NAMALWA (cell line): ENCODE data around the gene METTL13.

ENCODE experiments used
- DNase-seq: peaks from one replicate; pipeline ENCODE4 v3.0.0-alpha.2; 2015; ENCODE audit warnings: low spot score

Gene METTL13, protein sequence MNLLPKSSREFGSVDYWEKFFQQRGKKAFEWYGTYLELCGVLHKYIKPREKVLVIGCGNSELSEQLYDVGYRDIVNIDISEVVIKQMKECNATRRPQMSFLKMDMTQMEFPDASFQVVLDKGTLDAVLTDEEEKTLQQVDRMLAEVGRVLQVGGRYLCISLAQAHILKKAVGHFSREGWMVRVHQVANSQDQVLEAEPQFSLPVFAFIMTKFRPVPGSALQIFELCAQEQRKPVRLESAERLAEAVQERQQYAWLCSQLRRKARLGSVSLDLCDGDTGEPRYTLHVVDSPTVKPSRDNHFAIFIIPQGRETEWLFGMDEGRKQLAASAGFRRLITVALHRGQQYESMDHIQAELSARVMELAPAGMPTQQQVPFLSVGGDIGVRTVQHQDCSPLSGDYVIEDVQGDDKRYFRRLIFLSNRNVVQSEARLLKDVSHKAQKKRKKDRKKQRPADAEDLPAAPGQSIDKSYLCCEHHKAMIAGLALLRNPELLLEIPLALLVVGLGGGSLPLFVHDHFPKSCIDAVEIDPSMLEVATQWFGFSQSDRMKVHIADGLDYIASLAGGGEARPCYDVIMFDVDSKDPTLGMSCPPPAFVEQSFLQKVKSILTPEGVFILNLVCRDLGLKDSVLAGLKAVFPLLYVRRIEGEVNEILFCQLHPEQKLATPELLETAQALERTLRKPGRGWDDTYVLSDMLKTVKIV

DNA sequence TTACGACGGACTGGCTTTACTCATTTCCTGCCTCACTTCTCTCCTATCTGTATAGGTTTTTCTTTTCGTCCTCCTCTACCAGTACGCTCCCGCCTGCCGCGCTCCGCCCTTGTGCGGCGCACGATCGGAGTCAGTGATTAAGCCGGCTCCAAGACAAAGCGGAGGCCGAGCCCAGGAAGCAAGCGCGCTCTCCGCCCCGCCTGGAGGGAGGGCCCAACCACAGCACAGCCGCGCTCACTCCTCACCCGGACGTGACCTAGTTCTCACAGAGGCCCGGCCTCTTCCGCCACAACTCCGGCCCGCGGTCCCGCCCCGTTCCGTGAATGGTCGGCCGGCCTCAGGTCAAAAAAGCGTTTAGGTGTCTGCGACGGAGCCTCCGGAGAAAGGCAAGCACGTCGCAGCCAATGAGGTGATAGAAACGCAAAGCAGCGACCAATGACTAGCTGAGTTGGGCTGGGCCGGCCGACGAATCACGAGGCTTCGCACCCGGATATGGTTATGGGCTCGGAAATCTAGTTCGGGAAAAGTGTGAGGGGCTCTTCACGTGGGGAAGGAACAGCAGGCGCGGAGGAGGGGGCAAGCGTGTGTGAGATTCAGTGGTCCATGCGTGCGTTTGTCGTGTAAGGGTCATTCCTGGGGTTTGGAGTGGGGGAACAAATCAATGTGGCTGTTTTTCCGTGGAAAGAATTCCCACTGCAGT, at the start of gene METTL13:
METTL13 (plus strand) TSS at position 485 of the 700 bp plus-strand sequence. CDS start 308 bp downstream, outside the sequence.
- DNase-seq: peak; percentile 100

DNA sequence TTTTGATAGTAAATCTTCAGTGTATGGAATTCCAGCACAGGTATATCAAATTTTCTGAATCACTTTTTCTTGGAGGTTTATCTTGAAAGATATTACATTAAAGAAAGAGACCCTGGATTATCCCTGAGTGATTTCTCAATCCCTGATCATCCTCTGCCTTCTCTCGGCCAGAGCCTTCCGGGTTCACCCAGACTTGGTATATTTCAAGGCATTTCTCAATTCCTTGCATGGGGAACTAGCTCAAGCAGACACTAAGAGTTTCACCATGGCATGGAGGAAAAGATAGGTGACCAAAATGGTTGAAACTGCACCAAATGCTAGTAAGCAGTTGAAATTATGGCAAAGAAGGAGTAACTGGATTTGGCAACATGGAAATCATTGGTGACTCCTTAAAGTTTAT, 45.3 kb upstream of the METTL13 start:
- DNase-seq: no peak

DNA sequence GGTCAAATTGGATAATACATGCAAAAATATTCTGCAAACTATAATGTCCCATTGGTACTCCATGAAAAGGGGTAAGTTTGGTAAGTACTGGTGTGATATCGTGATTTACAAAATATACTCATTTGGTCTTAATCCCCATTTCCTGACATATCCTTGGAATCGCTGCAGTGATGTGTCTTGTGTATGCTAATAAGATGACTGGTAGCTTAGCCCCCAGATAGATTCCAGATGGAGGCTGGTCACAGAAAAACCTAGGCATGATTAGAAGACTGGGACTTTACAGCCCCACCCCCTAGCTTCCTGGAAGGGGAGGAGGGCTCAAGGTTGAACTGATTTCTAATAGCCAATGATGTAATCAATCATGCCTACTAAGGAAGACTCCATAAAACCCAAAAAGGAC, 42.5 kb upstream of the METTL13 start:
- DNase-seq: no peak

DNA sequence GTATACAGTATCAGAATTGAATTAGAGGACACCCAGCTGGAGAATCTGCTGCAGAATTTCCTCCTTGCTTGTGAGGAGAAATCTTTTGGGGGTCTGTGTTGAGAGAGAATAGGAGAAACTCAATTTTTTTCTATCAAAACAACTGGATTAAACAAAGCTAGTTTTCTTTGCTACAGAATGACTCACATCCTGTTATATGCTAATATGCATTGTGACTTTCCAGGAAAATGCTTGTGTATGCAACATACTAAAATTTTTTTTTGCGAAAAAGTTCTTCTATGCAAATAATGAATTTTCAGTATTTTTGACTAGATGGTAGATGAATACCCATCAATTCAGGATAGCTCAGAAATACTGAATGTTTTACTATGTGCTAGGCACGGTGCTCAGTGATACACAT, 41.8 kb upstream of the METTL13 start:
- DNase-seq: no peak

DNA sequence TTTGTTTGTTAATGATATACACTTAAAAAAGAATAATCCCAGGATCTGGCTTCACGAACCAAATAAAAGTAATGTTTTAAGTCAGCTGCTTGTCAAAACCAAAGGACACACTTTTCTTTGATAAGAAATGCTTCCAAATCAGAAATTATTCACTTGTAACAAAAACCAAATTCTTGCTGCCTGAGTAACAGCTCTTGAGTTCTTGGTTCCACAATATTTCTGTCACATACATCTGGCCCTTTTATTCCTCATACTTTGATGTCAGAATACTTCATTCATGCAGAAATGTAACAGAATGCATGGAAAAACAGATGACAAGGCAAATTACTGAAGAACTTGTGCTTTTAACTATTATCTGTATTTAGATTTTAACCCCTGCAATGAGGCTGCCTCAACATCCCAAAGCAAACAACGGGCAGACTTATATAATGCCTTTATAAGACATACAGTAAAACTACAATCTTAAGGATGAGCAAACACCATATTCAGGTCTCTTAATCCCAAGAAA, 41.0 kb upstream of the METTL13 start:
- DNase-seq: no peak

DNA sequence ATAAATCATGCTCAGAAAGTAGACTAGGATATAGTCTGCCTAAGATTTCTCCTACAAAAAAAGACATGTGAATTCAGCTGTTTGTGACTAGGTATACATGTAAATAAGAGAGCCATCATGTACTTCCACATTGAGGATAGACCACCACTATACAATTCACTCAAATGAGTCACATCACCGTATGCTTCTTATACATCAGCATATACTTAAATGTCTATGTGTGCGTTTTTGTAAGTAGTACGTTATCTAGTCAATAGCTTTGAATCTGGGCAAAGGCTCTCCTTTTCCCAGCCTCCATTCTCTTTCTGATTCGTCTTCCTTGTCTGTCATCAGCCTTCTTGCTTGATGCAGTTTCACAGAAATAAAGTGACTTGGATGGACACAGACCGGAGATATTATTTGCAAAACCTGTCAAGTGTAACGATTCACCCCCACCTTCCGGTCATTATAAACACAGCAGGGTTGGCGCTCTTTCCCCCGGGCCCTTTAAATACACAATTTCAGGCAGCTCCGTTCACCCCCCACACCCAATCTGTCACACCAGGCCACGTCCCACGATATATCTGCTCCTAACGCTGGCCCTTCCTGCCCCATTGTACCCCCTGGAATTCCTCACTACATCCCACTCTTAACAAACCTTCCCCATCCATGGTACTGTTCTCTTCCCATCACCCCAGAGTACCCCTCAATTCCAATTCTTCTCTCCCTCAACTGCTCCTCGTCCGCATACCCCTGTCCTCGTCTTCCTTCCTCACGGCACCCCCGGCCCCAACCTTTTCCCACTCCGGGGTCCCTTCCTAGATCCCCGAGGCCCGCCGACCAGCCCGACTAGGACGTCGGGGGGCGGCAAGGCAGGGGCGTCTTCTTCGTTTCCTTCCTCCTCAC, 40.2 kb upstream of the METTL13 start:
- peak; percentile 82 for DNase-seq

DNA sequence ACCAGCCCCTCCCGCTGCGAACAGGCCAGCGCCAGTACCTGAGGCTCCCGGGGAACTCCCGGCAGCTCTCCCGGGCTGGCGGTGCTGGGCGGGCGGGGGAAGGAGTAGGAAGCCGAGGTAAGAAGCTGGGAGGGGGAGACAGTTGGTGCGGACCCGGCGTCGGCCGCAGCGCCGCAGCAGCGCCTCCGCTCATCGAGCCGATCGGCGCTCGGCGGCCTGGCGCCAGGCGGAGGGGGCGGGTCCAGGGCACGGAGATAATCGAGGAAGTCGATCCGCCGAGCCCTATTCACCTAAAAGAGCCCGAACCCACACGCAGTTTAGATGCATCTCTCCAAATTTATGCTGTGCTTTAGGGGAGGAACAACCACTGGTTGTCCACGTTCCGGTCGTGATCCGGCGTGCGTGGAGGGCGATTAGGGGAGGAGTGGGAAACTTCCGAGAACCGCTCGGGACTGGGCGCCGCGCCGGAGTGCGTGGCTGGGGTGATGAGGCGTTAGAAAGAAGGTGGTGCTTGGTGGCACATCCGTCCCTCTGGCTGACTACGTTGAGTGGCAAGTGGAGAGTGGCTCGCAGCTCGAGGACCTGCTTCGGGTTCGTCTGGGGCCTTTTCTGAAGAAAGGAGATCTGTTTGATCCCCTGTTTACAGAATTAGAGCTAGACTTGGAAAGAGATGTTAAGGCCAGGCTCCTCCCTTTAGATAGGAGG, 39.4 kb upstream of the METTL13 start, which contains the start of gene VAMP4:
VAMP4 (minus strand) TSS at position 194 of the 705 bp plus-strand sequence. CDS start 3,651 bp downstream, outside the sequence.
- peak; percentile 94 for DNase-seq

DNA sequence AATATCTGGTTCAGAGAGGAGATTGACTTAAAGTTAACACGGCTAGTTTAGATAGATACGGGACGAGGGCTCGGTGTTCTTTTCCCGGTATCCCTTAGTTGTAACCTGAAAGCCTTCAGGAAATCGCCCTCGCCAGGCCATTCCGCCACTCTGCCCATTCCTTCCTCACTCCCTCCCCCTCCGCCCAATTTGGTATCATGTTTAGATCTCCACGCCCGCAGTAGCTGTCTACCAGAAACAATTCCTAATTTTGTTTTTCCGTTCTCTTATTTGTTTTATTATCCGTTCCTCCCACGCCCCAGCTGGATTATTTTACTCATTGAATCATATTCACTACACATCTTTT, 38.9 kb upstream of the METTL13 start:
- DNase-seq: no peak

DNA sequence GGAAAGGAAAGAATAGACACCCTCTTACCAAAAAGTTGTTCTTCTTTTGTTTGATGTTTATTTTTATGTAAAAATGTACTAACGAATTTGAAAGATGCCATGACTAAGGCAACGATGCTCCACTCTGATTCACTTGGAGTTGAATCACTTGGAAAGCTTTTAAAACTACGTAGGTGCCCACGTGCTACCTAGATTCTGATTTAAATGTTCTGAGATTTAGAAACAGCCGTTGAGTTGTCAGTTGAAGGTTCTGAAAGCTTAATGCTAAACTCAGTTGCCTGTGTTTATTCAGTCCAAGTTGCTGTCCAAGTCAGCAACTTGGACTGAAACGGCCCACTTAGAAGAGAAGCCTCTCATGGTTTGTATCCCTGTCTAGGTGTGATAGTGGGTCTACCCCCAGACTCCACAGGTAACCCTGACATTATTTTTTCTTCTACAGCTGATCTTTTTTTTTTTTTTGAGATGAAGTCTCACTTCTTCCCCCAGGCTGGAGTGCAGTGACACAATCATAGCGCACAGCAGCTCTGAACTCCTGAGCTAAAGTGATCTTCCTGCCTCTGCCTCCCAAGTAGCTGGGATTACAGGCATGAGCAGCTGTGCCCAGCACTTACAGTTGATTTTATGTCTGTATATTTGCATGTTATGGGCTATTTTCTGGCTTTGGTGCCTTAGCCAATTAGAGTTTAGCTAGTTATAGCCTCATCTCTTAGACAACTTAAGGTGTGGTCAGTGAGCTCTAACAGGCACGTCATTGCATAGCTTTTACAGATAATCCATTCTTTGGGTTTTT, 38.2 kb upstream of the METTL13 start:
- peak; percentile 34 for DNase-seq

DNA sequence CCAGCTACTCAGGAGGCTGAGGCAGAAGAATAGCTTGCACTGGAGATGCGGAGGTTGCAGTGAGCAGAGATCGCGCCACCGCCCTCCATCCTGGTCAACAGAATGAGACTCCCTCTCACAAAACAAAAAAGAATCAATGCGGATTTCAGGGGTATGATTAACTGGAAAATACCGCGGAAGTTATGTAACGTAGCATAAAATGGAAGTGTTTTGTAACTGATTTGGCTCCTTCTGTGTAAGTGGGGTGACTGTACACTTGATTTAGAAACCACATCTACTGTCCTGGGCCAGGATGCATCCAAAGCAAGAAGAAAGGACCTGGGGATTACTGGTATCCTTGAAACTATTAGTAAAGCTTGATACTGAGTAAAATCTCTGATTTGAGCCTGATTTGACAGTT, 36.5 kb upstream of the METTL13 start:
- DNase-seq: no peak

DNA sequence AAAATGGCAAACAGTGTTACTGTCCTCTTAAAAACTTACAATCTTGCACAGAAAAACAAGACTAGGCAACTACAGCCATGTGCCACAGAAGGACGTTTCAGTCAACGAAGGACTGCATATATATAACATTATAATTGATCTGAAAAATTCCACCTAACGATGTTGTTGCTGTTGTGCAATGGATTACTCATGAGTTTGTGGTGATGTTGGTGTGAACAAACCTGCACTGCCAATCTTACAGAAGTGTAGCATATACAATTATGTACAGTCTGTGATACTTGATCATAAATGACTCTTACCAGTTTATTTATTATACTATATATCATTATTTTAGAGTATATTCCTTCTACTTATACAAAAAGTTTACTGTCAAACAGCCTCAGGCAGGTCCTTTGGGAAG, 32.8 kb upstream of the METTL13 start:
- DNase-seq: no peak

DNA sequence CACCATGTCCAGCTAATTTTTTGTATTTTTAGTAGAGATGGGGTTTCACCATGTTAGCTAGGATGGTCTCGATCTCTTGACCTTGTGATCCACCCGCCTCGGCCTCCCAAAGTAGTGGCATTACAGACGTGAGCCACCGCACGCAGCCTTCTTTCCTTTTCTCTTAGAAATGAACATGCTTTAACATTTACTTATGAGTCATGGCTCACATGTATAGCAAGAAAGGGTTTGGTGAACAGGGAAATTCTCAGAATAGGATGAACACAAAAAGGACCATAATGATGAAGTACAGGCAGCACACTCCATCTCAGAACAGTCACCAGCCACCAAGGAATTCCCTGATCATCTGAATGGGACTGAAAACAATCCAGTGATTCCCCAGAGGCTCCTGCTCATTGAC, 30.2 kb upstream of the METTL13 start:
- no peak for DNase-seq

DNA sequence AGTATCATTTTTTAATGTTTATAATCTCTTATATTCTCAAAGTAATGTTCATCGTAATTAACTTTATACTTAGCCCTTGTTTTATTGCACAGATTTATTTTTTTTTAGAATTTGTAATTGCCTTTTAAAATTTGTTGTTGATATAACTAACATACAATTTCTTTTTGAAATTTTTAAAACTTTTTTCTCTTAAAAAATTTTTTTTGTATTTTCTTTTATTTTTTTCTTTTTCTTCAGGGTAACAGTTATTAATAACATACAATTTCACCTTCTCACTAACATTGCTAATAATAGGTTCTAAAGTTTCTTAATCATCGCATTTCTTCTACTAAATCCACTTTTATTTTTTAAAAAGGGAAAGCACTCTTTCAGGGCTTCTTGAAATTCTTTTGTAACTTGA, 28.3 kb upstream of the METTL13 start:
- no peak for DNase-seq

DNA sequence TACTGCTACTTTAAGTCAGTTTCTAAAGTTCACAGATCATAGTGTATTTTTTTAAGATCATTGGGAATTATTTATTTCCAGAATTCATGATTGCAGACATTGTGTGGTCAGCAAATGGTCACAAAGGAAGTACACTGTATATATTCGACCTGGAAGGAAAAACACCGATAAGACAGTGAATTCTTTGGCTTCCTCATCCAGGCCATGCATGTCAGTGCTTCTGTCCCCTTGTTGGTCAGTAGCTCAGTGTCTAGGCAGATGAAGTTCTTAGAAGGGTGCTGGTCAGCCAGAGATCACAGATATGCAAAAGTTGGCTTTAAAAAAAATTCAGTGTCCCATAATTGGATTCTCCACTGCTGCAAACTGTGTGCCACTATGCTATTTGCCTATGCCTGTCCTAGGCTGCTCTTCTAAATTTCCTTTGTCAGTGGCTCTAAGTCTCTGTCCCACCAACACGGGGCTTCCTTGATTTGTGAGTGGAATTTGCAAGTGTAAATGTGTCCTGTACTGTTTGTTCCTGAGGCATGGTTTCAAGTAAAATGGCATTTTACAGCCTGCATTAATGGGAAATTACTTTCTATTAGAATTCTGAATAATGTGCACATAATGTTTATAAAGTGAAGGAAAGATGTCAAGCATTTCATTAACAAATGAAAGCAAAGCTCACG, 27.6 kb upstream of the METTL13 start:
- DNase-seq: no peak

DNA sequence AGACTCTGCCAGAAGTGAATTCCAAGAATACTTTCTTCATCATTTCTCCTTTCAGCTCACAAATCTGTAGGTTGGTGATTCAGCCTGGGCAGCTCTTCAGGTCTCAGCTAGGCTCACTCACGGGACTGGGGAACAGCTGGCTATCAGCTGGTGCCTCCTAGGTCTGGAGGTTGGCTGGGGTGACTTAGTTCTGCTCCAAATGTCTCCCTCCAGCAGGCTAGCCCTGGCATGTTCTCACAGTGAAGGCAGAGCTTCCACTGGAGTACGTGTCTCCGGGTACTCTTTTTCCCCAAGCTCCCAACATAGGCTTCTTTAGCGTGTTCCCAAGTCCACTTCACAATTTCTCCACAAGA, 27.1 kb upstream of the METTL13 start:
- DNase-seq: no peak

DNA sequence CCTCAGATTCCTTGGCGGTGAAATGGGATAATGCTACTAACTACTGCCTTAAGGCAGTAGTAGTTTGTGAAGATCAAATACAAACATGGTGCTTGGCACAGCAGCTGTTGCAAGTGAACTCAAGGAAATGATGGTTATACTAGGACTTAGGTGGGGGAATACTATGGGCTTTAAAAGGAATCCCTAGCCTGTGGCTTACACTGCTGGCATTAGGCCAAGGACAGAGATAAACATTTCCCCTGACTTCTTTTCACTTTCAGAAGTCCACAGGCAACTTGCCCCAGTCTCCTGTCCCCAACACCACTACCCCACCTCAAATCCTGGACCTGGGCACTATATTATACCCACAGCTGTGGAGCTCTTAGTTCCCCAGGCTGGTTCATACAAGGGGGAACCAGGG, 26.5 kb upstream of the METTL13 start:
- no peak for DNase-seq

DNA sequence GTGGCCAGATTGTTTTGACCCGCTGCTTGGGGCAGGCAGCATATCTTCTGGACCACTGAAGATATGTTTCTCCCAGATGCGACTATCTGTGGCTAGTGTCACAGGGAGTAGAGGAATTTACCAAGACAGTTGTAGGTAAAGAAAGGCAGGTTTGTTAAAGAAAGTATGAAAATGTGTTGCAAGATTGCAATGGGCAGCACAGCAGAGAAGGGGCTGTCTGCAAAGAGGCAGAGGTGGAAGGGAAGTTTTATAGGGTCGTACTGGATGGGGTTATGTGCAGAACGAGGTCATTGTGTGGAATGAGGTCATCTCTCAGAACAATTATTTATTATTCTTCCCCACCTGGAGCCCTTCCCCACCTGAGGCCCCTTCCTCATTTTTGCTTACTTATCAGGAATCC, 24.6 kb upstream of the METTL13 start:
- no peak for DNase-seq

DNA sequence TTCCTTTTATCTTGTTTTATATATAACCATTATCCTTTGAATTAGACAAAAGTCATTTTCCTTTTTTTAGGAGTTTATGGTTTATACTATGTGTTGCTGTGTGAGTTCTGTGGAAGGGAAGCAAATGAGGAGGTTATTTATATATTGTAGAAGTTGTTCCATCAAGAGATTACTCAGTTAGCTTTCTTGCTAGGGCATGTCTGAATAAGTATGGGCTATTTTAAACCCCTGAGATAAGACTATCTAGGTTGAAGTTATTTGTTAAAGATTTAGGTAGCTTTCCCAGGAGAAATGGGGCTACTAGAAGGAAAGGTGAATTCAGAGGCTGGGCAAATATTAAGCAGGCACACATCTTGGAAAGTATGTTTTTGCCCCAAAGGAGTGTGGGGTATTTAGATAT, 23.4 kb upstream of the METTL13 start:
- no peak for DNase-seq

DNA sequence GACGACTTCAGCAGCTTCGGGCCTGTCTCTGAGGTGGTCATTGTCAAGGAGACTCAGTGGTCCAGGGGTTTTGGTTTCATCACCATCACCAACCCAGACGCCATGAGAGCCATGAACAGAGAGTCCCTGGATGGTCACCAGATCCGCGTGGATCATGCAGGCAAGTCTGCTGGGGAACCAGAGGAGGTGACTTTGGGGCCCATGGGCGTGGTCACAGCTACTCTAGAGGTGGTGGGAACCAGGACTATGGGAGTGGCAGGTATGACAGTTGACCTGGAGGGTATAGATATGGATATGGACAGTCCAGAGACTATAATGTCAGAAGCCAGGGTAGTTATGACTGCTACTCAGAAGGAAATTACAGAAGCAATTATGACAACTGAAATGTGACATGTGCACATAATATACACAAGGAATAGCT, 19.3 kb upstream of the METTL13 start:
- DNase-seq: no peak

DNA sequence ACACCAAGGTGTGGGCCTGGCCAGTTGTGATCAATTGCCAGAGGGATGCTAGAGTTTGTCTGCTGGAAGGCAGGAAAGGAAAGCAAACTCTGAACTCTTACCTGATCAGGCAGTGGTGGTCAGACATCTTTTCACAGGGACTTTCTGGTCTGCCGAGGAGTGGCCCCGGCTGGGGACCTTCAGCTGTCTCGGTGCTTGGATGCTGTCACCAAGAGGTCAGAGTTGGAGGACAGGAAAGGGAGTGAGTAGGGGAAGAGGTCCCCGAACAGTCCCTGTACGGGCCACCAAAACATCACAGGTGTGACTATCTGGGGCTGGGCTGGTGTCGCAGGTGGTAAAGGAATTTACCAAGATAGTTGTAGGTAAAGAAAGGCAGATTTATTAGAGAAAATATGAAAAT, 17.7 kb upstream of the METTL13 start:
- DNase-seq: no peak
